Neural progenitor cell (in vitro differentiated cells): ENCODE results near the gene SGCD. TPM values are rescaled to one million over a fixed set of nuclear protein-coding genes. Genes with fewer than 3 reads are reported as not detected.

Source experiments
- DNase-seq: peaks from one replicate; pipeline ENCODE4 v3.0.0-alpha.2; 2016; ENCODE audit warnings: low spot score
- H2AFZ ChIP-seq: fragments of 200-600 bp; sonication (generic); replicated peaks from 2 replicates; pipeline ENCODE4 v1.6.1; 2016; ENCODE audit warnings: antibody characterized with exemption
- H3F3A ChIP-seq: fragments of 200-600 bp; sonication (generic); 2 replicates; pipeline ENCODE4 v1.6.1; 2016; ENCODE audit warnings: antibody characterized with exemption, low read depth
- H3K27ac ChIP-seq: fragments of 200-600 bp; sonication (generic); 2 replicates; pipeline ENCODE4 v1.5.1; 2016; ENCODE audit warnings: mild to moderate bottlenecking
- H3K27me3 ChIP-seq: fragments of 200-600 bp; sonication (generic); 2 replicates; pipeline ENCODE4 v1.6.1; 2016; ENCODE audit warnings: mild to moderate bottlenecking, moderate library complexity
- H3K36me3 ChIP-seq: fragments of 200-600 bp; sonication (generic); 2 replicates; pipeline ENCODE4 v1.5.1; 2016
- H3K4me1 ChIP-seq: fragments of 200-600 bp; sonication (generic); 2 replicates; pipeline ENCODE4 v1.6.1; 2016; ENCODE audit warnings: mixed run types
- H3K4me2 ChIP-seq: fragments of 200-600 bp; sonication (generic); 2 replicates; pipeline ENCODE4 v1.6.1; 2016
- H3K4me3 ChIP-seq: fragments of 200-600 bp; sonication (generic); 2 replicates; pipeline ENCODE4 v1.5.1; 2016
- H3K79me2 ChIP-seq: fragments of 200-600 bp; sonication (generic); 2 replicates; pipeline ENCODE4 v1.6.1; 2016; ENCODE audit warnings: low read depth
- H3K9ac ChIP-seq: fragments of 200-600 bp; sonication (generic); 2 replicates; pipeline ENCODE4 v1.6.1; 2016
- H3K9me3 ChIP-seq: fragments of 200-600 bp; sonication (generic); 2 replicates; pipeline ENCODE4 v1.5.1; 2016; ENCODE audit warnings: low read depth
- H4K20me1 ChIP-seq: fragments of 200-600 bp; sonication (generic); 2 replicates; pipeline ENCODE4 v1.6.1; 2016; ENCODE audit warnings: low read depth
- H3K27ac Mint-ChIP-seq: 3 replicates; pipeline ENCODE4 v1.8.0; 2021; ENCODE audit warnings: mixed read lengths
- H3K27me3 Mint-ChIP-seq: 2 replicates; pipeline ENCODE4 v1.8.0; 2022; ENCODE audit warnings: low read depth, mild to moderate bottlenecking, inconsistent platforms, moderate library complexity, mixed read lengths; ENCODE audit not compliant: insufficient read depth
- H3K36me3 Mint-ChIP-seq: 3 replicates; pipeline ENCODE4 v1.8.0; 2021; ENCODE audit warnings: mixed read lengths
- H3K4me1 Mint-ChIP-seq: 3 replicates; pipeline ENCODE4 v1.8.0; 2021; ENCODE audit warnings: mixed read lengths
- H3K4me3 Mint-ChIP-seq: 3 replicates; pipeline ENCODE4 v1.8.0; 2021; ENCODE audit warnings: mild to moderate bottlenecking, moderate library complexity, mixed read lengths
- H3K9me3 Mint-ChIP-seq: 3 replicates; pipeline ENCODE4 v1.8.0; 2020; ENCODE audit warnings: mixed read lengths
- EZH2 ChIP-seq: fragments of 200-600 bp; sonication (generic); IDR thresholded peaks from 2 replicates; pipeline ENCODE4 v1.6.1; 2017; ENCODE audit warnings: antibody characterized with exemption, mild to moderate bottlenecking, moderate library complexity
- EZH2phosphoT487 ChIP-seq: fragments of 200-600 bp; sonication (generic); IDR thresholded peaks from 2 replicates; pipeline ENCODE4 v1.6.1; 2017; ENCODE audit warnings: antibody characterized with exemption
- total RNA-seq: library from RNA; depleted of rRNA; stranded (reverse); fragments of >200 nt; gene quantifications from 2 replicates; pipeline ENCODE4 v1.2.3, GENCODE V29; 2015; ENCODE audit warnings: low replicate concordance
- TF ChIP-seq, protein P1 (sequence below): fragments of 200-600 bp; sonication (generic); IDR thresholded peaks from 2 replicates; pipeline ENCODE4 v1.5.1; 2017; ENCODE audit warnings: antibody characterized with exemption, mild to moderate bottlenecking

SGCD gene
- total RNA-seq, 1 donor from 2014 or later: not detected

DNA sequence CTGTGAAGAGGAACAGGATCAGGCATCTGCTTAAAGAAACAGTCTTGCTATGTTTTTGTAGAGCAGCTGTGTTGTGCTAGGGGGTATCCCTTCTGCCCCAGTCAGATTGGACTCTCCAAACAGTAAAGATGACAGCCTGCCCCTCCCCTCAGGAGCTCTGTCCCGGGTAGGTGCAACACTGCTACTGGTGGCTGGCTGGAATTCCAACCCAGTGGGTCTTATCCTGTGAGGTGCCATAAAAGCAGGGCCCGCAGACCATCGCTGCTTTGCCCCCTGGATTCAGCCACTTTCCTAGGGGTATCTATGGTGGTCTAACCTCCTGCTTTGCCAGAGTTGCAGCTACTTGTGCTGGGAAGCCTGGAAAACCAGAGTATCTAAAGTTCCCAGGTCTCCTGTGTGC is 408.5 kb downstream of the SGCD start:
- Histone ChIP-seq H3K36me3 (no peaks in the 10 kb centered on the region), H3K4me1 (no peaks in the 10 kb centered on the region), H4K20me1 (no peaks in the 10 kb centered on the region), H3F3A (no peaks in the 10 kb centered on the region), H3K9ac (no peak overlapping the region), H3K4me2 (no peak overlapping the region), H3K27me3 (no peaks in the 10 kb centered on the region), H3K9me3 (no peaks in the 10 kb centered on the region), H2AFZ (peak overlapping the region; percentile 17), H3K27ac (no peak overlapping the region), H3K79me2 (no peaks in the 10 kb centered on the region), H3K4me3 (no peak overlapping the region)
- Mint-ChIP-seq H3K36me3 (no peaks in the 10 kb centered on the region), H3K27me3 (no peaks in the 10 kb centered on the region), H3K27ac (no peak overlapping the region), H3K9me3 (no peaks in the 10 kb centered on the region), H3K4me3 (no peak overlapping the region), H3K4me1 (peaks cover 6% of the 10 kb centered on the region)
- TF ChIP-seq, protein P1, sequence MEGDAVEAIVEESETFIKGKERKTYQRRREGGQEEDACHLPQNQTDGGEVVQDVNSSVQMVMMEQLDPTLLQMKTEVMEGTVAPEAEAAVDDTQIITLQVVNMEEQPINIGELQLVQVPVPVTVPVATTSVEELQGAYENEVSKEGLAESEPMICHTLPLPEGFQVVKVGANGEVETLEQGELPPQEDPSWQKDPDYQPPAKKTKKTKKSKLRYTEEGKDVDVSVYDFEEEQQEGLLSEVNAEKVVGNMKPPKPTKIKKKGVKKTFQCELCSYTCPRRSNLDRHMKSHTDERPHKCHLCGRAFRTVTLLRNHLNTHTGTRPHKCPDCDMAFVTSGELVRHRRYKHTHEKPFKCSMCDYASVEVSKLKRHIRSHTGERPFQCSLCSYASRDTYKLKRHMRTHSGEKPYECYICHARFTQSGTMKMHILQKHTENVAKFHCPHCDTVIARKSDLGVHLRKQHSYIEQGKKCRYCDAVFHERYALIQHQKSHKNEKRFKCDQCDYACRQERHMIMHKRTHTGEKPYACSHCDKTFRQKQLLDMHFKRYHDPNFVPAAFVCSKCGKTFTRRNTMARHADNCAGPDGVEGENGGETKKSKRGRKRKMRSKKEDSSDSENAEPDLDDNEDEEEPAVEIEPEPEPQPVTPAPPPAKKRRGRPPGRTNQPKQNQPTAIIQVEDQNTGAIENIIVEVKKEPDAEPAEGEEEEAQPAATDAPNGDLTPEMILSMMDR: no peak
- TF ChIP-seq EZH2phosphoT487 (no peak), EZH2 (no peak)
- no peak for DNase-seq

DNA sequence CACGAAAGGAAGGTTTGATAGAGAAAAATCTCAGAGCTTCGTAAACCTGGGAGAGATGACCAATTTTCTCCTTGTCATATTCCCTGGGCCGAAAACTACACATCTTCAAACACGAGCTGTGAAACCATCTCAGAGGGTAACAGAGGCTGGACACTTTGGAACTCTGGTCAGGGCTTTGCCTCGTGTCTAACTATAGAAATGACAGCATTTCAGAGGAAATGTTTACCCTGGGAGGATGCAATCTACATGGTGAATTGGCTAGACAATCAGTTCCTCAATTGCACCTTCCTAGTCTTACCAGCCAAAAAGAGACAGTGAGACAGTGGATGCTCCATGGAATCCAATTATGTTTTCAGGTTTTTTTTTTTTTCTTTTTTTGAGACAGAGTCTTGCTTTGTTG is 414.6 kb downstream of the SGCD start:
- no peak overlapping the region for H3K27ac ChIP-seq
- no peaks in the 10 kb centered on the region for H3K79me2 ChIP-seq
- peaks cover 2% of the 10 kb centered on the region for H3K27me3 Mint-ChIP-seq
- H3K9me3 Mint-ChIP-seq: no peaks in the 10 kb centered on the region
- no peaks in the 10 kb centered on the region for H3K36me3 Mint-ChIP-seq
- no peaks in the 10 kb centered on the region for H3K4me1 ChIP-seq
- TF ChIP-seq EZH2phosphoT487 (no peak), EZH2 (no peak)
- TF ChIP-seq, protein P1: no peak
- H3K9me3 ChIP-seq: no peaks in the 10 kb centered on the region
- H3K9ac ChIP-seq: no peak overlapping the region
- H3K27me3 ChIP-seq: no peaks in the 10 kb centered on the region
- no peak overlapping the region for H3K4me2 ChIP-seq
- no peaks in the 10 kb centered on the region for H3F3A ChIP-seq
- no peak for DNase-seq
- no peak overlapping the region for H3K4me3 ChIP-seq
- no peak overlapping the region for H2AFZ ChIP-seq
- H4K20me1 ChIP-seq: no peaks in the 10 kb centered on the region
- peaks cover 6% of the 10 kb centered on the region for H3K4me1 Mint-ChIP-seq
- no peaks in the 10 kb centered on the region for H3K36me3 ChIP-seq
- no peak overlapping the region for H3K27ac Mint-ChIP-seq
- no peak overlapping the region for H3K4me3 Mint-ChIP-seq

DNA sequence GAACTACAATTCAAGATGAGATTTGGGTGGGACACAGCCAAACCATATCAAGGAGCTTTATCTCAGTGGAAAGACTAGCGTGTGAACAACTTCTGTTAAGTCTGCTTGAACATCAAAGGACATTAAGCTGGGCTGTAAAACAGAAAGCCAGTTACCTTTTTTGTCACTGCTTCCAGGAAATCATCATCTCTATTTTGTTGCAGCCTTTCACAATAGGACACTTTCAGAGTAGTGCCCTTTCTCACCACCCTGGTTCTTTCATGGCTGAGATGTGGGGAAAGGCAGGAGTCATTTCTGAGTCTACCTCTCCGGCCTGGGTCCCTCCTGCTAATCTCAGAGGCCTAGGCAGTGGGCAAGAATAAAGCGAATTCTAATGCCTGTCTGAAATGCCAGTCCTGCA is 426.9 kb downstream of the SGCD start:
- H3K9me3 ChIP-seq: no peaks in the 10 kb centered on the region

More for the DNA sequence above, 426.9 kb downstream of the SGCD start:
- no peaks in the 10 kb centered on the region for H3K9me3 Mint-ChIP-seq
- H3K27me3 Mint-ChIP-seq: peaks cover 2% of the 10 kb centered on the region
- Histone ChIP-seq H3K36me3 (no peaks in the 10 kb centered on the region), H4K20me1 (no peaks in the 10 kb centered on the region), H2AFZ (no peak overlapping the region), H3K4me2 (no peak overlapping the region), H3K4me3 (no peak overlapping the region), H3K79me2 (no peaks in the 10 kb centered on the region), H3K27me3 (no peaks in the 10 kb centered on the region), H3K9ac (no peak overlapping the region), H3K4me1 (no peaks in the 10 kb centered on the region), H3F3A (no peaks in the 10 kb centered on the region), H3K27ac (no peak overlapping the region)
- TF ChIP-seq EZH2 (no peak), EZH2phosphoT487 (no peak)
- TF ChIP-seq, protein P1: no peak
- no peak overlapping the region for H3K4me3 Mint-ChIP-seq
- DNase-seq: no peak
- no peaks in the 10 kb centered on the region for H3K4me1 Mint-ChIP-seq
- no peak overlapping the region for H3K27ac Mint-ChIP-seq
- no peaks in the 10 kb centered on the region for H3K36me3 Mint-ChIP-seq
